Skeletal muscle cell (primary cell): ENCODE data around the gene RPL19.

Experiments used
- DNase-seq: peaks from one replicate; pipeline ENCODE4 v3.0.0-alpha.2; 2010; ENCODE audit warnings: low read depth
- H3K4me3 ChIP-seq: 2 replicates; pipeline ENCODE4 v1.5.1; 2011; ENCODE audit warnings: low read depth, mild to moderate bottlenecking, control low read depth, low read length, moderate library complexity

Gene RPL19

DNA sequence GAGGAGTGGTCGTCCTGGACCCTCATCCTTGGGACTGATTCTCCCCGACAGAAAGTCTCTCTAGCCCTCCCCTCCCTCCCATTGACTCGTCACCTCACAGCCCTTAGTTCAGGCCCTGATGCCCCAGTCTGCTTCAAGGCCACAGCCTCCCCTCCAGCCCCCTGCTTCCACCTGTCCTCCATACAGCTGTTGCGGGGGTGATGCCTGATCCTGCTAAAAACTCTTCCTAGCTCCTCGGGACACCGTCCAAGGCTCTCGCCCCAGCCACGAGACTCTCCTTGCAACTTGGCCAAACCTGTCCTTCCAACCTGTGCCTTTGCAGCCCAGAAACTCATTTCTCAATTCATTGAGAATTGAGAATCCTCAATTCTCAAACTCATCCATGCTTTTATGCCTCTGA, 18.8 kb downstream of the RPL19 start:
- H3K4me3 ChIP-seq, result no peak overlapping the region
- no peak for DNase-seq

DNA sequence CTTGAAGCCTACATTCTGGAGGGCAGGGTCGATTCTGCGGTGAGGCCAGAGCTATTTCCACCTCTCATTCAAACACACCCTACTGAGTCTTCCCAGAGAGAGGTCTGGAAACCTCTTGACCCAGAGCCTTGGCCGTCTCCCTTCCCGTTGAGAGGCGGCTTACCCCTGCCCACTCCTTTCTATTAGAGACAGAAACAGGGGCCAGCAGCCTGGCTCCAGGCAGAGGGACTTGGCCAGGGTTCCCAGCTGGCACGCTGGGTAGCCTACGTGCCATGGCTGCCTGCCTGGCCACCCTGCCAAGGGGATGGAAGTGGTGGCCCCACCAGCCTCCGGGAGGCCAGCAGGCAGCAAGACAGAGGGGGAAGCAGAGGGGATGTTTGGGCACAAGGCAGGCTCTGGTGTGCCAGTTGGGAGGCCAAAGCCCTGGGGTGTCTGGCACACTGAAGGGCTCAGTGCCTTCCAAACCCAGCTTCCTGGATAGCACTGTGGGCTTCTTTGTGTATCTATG, 19.6 kb downstream of the RPL19 start:
- no peak for DNase-seq
- H3K4me3 ChIP-seq, result no peak overlapping the region

DNA sequence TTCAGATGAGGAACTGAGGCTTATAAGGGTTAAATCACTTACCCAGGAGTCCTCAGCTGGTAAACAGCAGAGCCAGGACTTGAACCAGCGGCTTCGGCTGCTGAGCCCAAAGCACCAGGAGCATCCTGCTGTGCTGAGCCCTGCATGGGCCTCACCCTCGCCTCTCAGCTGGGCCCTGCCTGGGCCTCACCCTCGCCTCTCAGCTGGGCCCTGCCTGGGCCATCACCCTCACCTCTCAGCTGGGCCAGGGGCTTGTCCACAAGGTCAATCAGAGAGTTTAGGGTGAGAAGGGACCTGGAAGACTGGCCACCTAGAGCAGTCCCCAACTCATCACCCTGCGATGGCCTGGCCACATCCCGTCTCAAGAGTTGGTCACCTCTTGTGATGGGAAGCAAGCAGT, 21.5 kb downstream of the RPL19 start:
- no peak for DNase-seq
- no peak overlapping the region for H3K4me3 ChIP-seq

DNA sequence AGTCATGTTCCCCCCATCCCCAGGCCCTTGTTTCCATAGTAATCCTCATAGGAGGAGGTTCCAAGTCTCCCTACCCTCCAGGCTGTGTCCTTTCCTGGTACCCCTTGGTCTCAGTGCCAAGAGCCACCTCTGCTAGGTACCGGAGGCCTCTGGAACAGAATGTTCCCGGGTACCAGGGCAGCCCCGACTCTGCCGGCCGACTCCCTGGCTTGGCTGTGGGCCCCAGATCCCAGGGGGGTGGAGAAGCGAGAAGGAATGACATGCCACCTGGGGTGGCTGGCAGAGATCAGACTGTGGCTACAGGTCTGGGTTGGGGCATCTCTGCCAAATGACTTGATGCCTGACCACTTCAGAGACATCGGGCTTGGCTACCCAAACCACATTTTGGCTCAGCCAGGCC, 22.1 kb downstream of the RPL19 start:
- DNase-seq, result no peak
- no peak overlapping the region for H3K4me3 ChIP-seq

DNA sequence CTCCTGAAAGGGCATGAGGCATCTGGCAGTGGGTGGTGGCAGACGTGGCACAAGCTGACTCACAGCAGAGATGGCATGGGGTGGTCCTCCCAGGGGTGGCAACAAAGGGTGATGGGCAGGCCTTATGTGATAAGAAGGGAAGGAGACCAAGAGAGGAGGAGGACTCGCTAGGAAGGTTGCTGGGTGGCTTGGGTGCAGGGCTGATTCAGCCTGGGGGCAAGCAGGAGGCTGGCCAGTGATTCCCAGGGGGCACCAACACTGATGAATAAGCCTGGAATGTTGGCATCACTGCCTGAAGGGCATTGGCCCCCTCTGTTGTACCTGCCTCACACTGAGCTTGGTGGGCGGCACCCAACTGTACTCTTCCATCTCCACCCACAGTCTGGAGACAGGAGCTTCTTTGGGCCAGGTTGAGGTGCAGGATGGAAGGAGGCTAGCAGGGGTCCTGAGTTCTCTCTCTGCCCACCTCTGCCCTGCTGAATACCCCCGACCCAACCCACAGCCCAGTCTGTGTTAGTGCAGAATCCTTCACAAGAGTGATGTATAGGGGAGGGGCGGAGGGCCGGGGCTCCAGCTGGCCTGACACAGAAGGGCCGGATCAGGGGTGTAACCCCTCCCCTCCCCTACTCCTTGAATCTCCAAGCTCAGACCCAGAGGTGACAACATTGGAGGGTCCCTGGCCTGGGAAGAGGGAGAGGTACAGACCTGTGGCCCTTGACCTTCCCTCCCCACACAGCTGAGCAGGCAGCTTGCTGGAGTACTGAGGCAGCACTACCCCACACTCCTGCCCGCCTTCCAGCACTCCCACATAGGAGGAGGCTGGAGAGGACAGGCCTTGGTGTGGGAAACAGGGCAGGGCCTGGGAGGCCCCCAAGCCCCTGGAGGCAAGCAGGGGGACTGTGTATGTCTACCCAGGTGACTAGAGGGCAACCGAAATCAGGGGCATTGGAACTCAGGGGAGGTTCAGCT, 23.1 kb downstream of the RPL19 start:
- H3K4me3 ChIP-seq, result no peak overlapping the region
- DNase-seq, result no peak

DNA sequence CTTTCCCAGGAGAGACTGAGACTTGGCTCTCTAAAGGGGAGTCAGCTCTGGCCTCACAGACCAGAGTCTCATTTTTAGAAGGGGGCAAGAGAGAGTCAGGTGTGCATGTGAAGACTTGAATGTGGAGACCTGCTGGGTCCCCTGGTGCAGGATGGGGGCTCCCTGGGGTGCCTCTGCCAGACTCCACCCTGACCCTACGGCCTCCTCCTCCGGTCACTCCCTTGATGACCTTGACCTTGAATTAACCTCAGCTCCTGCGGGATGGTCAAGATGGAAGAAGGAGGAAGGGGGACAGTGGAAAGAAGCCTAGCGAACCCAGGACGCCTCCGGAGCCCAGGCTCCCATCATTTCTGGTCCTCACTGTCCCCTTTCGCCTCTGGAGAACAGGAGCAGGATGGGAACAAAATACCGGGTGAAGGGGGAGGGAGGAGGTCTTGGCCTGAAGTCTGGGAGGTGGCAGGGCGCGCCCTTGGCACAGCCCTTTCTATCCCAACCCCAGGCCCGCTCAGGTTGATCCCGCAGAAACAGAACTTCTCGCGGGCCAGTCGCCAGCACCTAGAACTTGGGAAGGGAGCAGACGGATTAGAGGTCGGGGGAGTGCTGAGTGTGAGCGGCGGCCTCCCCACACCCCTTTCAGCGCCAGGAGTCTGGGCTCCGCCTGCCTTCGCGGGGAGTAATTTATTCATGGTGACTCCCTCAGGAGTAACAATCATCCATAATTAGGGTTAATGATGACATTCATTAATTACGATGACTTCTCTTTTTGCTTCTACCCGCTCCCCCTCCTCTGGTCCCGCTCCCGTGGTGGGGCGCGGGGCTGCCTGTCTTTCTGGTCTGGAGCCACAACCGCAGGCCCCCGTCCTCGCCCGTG, 24.1 kb downstream of the RPL19 start:
- DNase-seq, result no peak

DNA sequence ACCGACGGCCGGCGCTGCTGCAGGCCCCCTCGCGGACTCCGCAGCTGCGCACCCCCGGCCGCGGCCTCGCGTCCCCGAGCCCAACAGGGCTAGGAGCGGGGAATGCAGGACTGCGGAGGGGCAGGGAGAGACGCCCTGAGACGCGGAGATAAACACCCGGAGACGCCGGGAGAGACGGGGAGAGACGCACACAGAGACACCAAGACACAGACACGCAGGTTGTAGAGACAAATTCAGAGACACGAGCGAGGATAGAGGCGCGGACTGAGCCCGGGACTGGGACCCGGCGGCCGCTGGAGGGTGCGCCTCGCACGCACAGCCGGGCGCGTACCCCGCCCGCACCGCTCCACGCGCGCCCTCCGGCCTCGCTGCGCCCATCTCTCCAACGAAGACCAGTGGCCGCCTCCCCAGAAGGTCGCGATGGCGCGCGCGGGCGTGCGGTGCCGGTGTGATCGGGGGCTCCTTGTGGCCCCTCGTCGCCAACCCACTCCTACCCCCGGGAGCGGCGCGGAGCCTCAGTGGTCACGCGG, 24.8 kb downstream of the RPL19 start:
- peak overlapping the region; percentile 43 for H3K4me3 ChIP-seq
- no peak for DNase-seq

More for the DNA sequence above, 24.1 kb downstream of the RPL19 start:
- no peak overlapping the region for H3K4me3 ChIP-seq

DNA sequence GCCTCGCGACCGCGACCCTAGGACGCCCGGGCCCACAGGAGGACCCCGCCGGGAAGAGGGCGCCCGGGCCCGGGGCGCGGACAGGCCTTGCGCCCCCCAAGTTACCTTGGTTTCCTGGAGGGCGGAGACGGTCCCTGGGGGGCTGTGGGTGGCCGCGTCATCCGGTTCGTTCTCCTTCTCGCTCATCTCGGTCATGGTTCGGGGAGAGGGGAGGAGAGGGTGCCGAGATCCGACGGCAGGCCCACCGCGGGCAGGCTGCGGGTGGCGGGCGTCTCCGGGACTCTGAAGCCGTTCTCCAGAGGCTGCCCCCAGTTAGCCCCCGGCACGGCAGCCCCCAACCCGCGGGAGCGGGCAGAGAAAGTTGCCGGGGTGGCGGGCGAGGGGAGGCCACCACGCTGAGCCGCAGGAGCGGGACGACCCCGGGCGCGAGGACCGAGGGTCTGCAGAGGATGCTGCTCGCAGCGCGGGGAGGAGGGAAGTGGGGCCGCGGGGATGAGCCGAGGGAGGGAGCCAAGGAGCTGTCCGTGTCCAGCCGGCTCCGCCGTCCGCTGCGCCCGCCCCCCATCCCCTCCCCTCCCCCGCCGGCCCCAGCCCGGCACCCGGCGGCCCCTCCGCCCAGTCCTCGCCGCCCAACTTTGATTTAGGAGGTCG, 25.4 kb downstream of the RPL19 start, which contains the start of gene STAC2:
Gene STAC2, minus strand, starts transcription at position 638 of the 651 bp plus-strand sequence. Its CDS starts 443 bp downstream, at position 195.
- H3K4me3 ChIP-seq, result peak within 1 kb of the TSS; percentile 43
- DNase-seq, result no peak

DNA sequence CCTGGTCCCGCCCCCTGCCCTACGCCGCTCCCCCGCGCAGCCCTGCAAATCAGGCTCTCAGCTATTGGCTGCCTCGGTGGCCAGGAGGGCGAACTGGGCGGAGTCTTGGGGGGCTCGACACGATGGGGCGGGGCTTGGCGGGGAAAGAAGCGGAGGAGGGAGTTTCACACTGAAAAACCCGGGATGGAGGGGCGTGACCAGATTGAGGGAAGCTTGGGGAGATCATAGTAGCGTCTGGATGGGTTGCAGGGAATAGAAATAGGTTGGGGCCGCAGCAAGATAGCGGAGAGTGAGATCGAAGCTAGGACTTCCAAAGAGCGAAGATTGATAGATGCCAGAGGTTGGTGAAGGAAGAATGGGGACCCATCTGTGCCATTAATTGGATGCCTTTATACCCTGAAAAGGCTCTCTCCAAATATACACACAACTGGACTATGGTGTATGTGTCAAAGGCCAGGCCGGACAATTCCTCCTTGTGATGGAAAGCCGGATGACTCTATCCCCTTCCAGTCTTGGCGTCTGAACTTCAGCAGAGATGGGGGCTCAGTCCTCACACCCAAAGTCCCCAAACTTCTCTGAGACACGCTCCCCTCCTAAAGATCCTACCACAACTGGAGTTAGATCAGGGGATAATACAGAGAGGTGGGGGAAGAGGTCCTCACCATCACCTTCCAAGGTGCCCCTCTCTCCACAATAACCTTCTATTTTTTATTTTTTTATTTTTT, 26.0 kb downstream of the RPL19 start:
- peak overlapping the region; percentile 43 for H3K4me3 ChIP-seq
- no peak for DNase-seq

DNA sequence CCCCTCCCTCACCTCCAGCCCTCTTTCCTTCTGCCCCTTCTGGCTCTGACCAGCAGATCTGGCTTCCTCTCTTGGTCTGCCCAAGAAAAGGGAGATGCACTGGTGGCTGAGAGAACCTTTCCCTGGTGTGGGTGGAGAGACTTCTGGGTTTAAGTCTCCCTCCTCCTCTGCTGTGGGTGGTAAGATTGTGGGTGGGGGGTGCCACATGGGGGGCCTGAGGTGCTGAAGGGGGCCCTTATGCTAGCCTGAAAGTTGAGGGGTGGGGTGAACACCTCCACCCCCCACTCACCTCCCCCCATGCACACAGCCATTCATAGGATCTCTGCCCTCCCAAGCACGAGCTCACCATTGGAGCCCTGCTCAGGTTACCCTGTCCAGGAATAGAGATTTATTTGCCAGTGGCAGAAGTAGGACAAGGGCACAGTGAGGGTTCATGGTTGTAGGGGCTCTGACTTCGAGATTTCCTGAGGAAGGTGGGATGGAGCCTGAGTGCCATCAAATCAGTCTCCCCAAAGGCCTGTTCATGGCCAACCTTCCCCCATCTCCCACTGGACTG, 27.4 kb downstream of the RPL19 start:
- no peak for DNase-seq
- H3K4me3 ChIP-seq, result no peak overlapping the region

DNA sequence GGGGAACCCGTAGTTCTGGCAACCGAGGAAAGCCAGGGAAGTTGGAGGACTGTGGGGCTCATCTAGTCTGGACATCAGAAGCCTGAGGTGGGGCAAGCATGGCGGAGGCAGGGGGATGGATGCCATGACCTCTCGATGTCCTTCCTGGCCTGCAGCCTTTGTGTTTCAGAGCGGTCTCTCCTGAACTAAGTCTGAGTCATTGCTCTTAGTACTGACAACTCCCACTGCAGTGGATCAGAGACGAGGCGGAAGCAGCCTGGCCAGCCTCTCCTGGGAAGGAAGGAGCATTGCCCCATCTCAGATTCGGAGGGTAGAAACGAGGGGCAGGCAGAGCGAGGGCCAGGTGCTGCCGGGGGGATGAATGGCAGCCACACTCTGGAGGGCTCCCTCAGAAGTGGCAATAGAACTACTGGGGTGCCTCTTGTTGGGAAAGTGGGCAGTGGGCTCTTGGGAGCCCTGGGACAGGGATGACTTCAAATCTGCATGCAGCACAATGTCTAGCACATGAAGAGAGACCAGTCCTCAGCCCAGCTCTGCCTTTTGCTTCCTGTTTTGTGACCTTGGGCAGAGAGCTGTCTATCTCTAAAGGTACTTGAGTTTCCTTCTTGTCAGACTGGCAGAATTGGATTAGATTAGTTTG, 29.3 kb downstream of the RPL19 start:
- no peak for DNase-seq
- no peak overlapping the region for H3K4me3 ChIP-seq

DNA sequence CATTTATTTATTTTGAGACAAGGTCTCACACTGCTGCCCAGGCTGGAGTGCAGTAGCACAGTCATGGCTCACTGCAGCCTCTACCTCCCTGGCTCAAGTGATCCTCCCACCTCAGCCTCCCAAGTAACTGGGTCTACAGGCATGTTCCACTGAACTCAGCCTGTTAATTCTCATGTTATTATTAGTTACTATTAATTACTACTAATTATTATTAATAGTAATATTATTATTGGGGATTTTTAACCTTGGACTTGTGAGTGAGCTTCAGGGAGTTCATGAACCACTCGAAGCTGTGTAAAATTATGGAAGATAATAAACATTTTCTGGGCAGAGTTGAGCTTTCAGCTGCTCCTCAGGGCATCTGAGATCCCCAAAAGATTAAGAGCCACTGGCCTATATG, 30.3 kb downstream of the RPL19 start:
- no peak for DNase-seq
- no peak overlapping the region for H3K4me3 ChIP-seq

DNA sequence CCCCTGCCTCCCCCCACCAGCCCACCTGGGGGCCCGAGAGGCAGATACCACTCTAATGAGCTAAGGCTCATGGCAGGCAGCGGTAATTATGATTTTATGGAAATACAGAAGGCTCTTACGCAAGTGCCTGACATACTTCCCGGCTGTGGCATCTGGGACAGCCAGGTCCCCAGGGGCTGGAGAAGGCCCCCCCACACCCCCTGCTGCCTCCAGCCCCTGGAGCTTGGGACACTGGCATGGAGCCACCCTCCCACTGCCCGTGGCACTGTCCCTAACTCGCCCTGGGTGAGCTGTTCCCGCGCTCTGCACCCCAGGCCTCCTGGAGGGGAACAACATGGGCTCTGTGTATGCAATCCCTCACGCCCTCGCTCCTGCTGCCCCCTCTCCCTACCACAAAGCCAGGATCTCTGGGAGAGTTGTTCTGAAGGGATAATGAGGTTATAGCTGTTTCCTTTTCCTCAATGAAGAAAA, 31.0 kb downstream of the RPL19 start:
- no peak for DNase-seq
- no peak overlapping the region for H3K4me3 ChIP-seq

DNA sequence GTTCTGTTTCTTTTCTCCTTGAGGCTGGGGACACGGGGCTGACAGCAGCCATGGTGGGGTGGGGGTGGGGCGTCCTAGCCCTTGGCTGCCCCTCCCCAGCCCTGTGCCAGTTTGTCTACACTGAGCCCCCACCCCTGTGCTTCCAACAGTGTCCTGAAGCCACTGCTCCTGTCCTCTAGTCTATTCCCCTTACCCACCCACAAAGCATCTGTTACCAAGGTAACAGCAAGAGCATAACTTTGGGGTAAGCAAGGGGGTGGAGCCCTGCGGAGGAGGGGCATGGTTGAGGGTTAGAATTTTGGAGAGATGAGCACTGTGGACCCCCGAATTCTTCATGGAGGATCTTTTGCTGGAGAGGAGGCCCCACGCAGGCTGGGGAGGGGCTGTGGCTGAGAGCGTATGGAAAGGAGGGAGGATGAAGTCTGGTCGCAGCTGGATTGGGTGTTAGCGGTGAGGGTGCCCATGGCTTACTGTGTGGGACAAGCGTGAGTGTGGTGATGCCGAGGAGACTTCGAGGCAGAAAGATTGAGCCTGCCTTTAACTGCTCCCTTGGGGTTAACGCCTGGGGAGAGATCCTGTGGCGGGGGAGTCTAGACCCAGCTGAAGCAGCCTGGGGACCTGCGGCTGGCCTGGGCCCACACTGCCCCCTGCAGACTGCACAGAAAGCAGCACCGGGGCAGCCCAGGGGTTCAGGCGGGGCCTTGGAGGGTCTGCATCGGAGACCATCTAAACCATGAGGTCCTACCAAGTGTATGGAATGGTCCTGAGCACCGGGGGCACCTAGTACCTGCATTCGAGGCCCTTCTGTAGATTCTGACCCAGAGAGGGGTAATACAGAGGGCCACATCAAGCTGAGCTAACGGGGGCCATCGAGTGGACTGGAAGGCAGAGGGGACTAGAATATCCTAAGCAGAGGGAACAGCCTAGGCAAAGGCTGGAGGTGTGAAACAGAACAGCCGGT, 31.8 kb downstream of the RPL19 start:
- H3K4me3 ChIP-seq, result no peak overlapping the region

DNA sequence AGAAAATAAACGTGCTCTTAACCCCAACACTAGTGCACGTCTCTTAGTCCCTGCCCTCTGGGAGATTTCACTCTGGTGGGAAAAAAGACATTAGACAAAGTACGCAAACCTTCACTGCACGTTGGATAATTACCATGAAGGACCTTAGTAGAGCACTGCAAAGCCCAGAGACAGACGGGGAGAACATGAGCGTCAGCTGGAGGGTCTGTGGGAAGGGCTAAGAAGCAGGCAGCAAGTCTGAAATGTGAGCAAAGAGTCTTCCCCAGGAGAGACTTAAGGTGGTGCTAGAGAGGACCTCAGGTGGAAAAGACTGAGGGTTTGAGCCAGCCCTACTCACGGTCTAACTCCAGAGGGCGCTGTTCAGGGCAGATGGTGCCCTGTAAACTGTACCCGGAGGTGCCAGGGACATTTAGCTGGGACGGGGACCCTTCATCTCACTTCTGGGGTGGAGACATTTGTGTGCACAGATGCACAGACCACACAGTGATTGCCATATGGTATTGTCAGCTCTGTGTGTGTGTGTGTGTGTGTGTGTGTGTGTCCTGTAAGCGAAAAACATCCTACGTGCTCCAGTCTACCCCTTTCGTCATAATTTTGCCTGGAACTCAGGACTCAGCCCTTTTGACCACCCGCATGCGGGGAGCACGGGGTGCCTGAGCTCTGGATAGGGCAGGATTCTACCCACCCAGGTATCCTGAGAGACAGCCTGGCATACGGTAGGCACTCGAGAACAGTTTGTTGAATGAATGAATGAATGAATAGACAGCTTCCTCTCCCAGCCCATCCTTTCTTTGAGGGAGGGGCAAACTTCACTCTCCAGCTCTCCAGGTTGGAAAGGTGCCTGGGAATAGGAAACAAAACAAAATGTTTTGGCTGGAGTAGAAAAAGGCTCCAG, 35.7 kb downstream of the RPL19 start:
- H3K4me3 ChIP-seq, result no peak overlapping the region
- DNase-seq, result no peak

More for the DNA sequence above, 31.8 kb downstream of the RPL19 start:
- no peak for DNase-seq

DNA sequence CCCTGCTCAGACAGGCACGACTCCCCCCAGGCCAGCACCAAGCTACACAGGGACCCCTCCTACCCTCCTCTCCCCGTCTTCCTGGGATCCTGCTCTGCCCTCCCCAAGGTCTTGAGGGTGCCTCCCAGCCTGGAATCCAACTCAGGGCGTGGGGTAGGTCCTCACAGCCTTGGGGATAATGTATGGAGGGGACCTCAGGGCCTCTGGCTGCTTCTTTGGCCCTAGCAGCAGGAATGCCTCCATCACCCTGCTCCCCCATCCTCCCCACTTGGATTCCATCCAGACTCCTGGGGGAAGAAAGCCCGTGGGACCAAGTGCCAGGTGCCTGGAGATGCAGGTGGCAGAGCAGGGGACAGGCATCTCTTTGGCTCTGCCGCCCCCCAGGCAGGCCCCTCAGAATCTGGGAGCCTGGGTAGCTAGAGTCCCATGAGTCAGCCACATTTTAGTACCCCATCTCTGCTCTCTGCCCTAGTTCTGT, 36.4 kb downstream of the RPL19 start:
- DNase-seq, result no peak
- H3K4me3 ChIP-seq, result no peak overlapping the region
